Esophagus muscularis mucosa (tissue), 4 donors: ENCODE results near the gene ARL2. TPM values are rescaled to one million over a fixed set of nuclear protein-coding genes. Genes with fewer than 3 reads are reported as not detected.

Source experiments
- DNase-seq: peaks from one replicate; pipeline ENCODE4 v3.0.0-alpha.2; 2017; ENCODE audit errors: extremely low spot score
- H3K27ac ChIP-seq, 4 donors: fragments of 200-600 bp; sonication (generic); replicated peaks in 1 of 4; 1 replicate in 3 of 4; 2 replicates in 1 of 4; pipeline ENCODE4 v1.5.1; 2016 to 2019; ENCODE audit warnings: mild to moderate bottlenecking in 1 of 4
- H3K27me3 ChIP-seq, 4 donors: fragments of 200-600 bp; sonication (generic); one replicate each; pipeline versions ENCODE4 v1.5.1 to v1.6.0; 2016 to 2019
- H3K36me3 ChIP-seq, 4 donors: fragments of 200-600 bp; sonication (generic); one replicate each; pipeline ENCODE4 v1.5.1; 2016 to 2019
- H3K4me1 ChIP-seq, 4 donors: fragments of 200-600 bp; sonication (generic); one replicate each; pipeline ENCODE4 v1.5.1; 2016 to 2019
- H3K4me3 ChIP-seq, 4 donors: fragments of 200-600 bp; sonication (generic); 1 replicate in 2 of 4; 2 replicates in 2 of 4; pipeline ENCODE4 v1.5.1; 2016 to 2019; ENCODE audit warnings: mild to moderate bottlenecking in 4 of 4, moderate library complexity in 1 of 4
- H3K9me3 ChIP-seq, 4 donors: fragments of 200-600 bp; sonication (generic); 1 replicate in 3 of 4; 2 replicates in 1 of 4; pipeline ENCODE4 v1.5.1; 2016 to 2019
- EP300 ChIP-seq: sonication (generic); formaldehyde crosslinking; IDR thresholded peaks from one replicate; pipeline ENCODE4 v1.6.1; 2017; ENCODE audit warnings: antibody characterized with exemption
- POLR2A ChIP-seq: fragments of 450-650 bp; IDR thresholded peaks from one replicate; pipeline ENCODE4 v1.6.1; 2017; ENCODE audit warnings: antibody characterized with exemption, moderate library complexity, mild to moderate bottlenecking, low read depth
- POLR2AphosphoS5 ChIP-seq, 2 donors: sonication (generic); formaldehyde crosslinking; IDR thresholded peaks; one replicate each; pipeline ENCODE4 v1.6.1; 2017; ENCODE audit warnings: antibody characterized with exemption in 2 of 2
- WGBS: methylation state at CpG from one replicate; pipeline ENCODE4 v1.1.5; 2018; 5-methylcytosine and 5-hydroxymethylcytosine counted together
- intact Hi-C: fragments of 100-400 bp; cut with DNase I; formaldehyde crosslinking; loops from one replicate; pipeline ENCODE4 v1.15.1; 2023
- total RNA-seq, 4 donors: library from RNA; depleted of rRNA; stranded (reverse); fragments of >200 nt; gene quantifications; one replicate each; pipeline versions ENCODE4 v1.1.0 to v1.2.1, GENCODE V29; 2016
- TF ChIP-seq, protein P1 (sequence below), 3 experiments: fragments of 200-600 bp in 2 of 3; fragments of 450-650 bp in 1 of 3; sonication (generic) in 2 of 3; IDR thresholded peaks; one replicate each; pipeline ENCODE4 v1.5.1; 2017 to 2019; ENCODE audit warnings: antibody characterized with exemption in 3 of 3, mild to moderate bottlenecking in 2 of 3, moderate library complexity in 1 of 3

ARL2 gene
- total RNA-seq, 4 donors from 2014 or later: 150 to 189 (median 172) TPM

DNA sequence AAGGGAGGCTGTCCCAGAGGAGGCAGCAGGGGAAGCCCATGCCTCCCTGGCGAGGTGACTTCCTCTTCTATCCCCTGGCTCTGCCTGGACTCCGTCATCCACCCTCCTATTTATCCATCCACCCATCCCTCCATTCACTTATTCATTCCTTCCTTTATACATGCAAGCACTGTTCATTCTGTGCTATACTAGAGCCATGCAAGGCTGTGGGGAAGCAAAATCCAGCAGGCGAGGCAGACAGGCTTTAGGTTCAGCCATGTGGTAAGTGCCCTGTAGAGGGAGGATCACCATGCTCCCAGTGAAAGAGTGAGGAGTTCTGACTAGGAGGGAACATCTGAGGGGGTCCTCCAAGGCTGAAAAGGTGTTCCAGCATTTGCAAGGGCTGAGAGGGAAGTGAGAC is 45.6 kb downstream of the ARL2 start:
- no peaks in the 10 kb centered on the region for H3K9me3 ChIP-seq
- H3K4me1 ChIP-seq: no peaks in the 10 kb centered on the region
- H3K4me3 ChIP-seq: no peak overlapping the region
- intact Hi-C loops: no loop called here
- WGBS: 69% methylated on average over 3 of the region's 3 CpGs
- no peaks in the 10 kb centered on the region for H3K36me3 ChIP-seq
- H3K27me3 ChIP-seq: no peaks in the 10 kb centered on the region
- TF ChIP-seq POLR2AphosphoS5 (IDR thresholded peaks at IDR 0.05) (no peak), EP300 (no peak), POLR2A (no peak)
- TF ChIP-seq, protein P1, sequence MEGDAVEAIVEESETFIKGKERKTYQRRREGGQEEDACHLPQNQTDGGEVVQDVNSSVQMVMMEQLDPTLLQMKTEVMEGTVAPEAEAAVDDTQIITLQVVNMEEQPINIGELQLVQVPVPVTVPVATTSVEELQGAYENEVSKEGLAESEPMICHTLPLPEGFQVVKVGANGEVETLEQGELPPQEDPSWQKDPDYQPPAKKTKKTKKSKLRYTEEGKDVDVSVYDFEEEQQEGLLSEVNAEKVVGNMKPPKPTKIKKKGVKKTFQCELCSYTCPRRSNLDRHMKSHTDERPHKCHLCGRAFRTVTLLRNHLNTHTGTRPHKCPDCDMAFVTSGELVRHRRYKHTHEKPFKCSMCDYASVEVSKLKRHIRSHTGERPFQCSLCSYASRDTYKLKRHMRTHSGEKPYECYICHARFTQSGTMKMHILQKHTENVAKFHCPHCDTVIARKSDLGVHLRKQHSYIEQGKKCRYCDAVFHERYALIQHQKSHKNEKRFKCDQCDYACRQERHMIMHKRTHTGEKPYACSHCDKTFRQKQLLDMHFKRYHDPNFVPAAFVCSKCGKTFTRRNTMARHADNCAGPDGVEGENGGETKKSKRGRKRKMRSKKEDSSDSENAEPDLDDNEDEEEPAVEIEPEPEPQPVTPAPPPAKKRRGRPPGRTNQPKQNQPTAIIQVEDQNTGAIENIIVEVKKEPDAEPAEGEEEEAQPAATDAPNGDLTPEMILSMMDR (IDR thresholded peaks at IDR 0.05): no peak
- DNase-seq: no peak
- no peak overlapping the region for H3K27ac ChIP-seq

DNA sequence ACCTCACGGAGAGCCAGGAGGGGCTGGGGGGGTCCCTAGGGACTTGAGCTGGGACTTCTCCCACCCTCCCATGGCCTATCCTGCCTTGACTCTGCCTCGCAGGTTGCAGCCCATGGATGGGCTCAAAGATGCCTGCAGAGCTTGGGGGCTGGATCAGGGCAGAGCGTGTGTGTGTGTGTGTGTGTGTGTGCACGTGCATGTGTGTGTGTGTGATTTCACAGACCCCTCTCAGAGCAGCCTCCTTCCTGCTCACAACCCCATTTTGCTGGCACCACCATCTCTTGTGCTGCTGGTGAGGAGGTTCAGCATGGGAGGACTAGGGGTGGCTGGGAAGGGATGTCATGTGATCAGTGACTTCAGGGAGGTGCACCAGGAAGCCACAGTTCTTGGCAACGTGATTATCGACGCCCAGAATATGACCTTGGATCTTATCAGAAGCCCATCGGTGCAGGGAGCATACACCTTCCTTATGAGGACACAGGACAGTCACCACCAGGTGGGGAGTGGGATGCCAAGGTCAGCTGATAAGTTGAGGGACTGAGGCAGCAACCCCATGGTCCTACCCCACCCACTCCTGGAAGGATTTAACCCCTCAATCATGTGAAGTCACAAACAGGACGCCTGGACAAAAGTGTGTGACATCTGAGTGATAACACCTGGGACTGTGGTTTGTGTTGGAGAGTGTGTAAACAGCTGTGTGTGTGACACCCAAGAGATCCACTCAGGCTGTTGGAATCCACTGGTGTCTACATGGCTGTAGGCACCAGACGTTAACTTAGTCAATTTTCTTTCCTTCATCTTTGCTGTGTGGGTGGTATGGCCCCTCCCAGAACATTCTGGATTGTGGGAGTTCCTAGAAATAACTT is 46.2 kb downstream of the ARL2 start:
- no peak for DNase-seq
- intact Hi-C loops: loop anchor here (10.0 kb wide), 1 partner anchor 695 kb away; no protein-coding TSS in a partner anchor
- no peaks in the 10 kb centered on the region for H3K9me3 ChIP-seq
- H3K36me3 ChIP-seq: no peaks in the 10 kb centered on the region
- H3K27me3 ChIP-seq: no peaks in the 10 kb centered on the region
- no peak overlapping the region for H3K27ac ChIP-seq
- TF ChIP-seq, protein P1 (IDR thresholded peaks at IDR 0.05): no peak
- TF ChIP-seq POLR2A (no peak), EP300 (no peak), POLR2AphosphoS5 (IDR thresholded peaks at IDR 0.05) (no peak)
- no peak overlapping the region for H3K4me3 ChIP-seq
- H3K4me1 ChIP-seq: no peaks in the 10 kb centered on the region
- 38% methylated on average over 6 of the region's 10 CpGs for whole genome bisulfite sequencing

DNA sequence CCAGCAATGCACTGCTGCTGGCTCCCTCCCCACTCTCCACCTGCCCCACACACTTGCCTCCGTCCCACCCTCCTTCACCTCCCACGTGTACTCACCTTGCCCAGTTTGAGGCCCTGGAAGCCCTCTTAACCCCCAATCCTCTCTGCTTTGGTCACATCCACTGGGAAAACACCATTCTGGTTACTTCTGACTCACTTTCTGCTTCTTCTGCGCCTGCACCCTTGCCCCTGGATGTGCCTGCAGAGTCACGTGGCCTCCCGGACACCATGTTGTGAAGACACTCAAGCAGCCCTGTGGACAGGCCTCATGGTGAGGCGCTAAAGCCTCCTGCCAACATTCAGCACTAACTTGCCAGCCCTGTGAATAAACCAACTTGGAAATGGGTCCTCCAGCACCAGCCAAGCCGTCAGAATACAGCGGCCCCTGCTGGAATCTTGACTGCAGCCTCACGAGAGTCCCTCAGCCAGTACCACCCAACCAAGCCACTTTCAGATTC is 47.0 kb downstream of the ARL2 start:
- 71% methylated on average over 9 of the region's 9 CpGs for WGBS
- H3K27me3 ChIP-seq: no peaks in the 10 kb centered on the region
- TF ChIP-seq POLR2AphosphoS5 (IDR thresholded peaks at IDR 0.05) (no peak), POLR2A (no peak), EP300 (no peak)
- TF ChIP-seq, protein P1 (IDR thresholded peaks at IDR 0.05): peak in 2 of 3 experiments; percentile 16 to 25
- no peak for DNase-seq
- H3K9me3 ChIP-seq: no peaks in the 10 kb centered on the region
- no peaks in the 10 kb centered on the region for H3K4me1 ChIP-seq
- H3K36me3 ChIP-seq: no peaks in the 10 kb centered on the region
- H3K4me3 ChIP-seq: no peak overlapping the region
- intact Hi-C loops: loop anchor here (10.0 kb wide), 1 partner anchor 694 kb away; no protein-coding TSS in a partner anchor
- H3K27ac ChIP-seq: no peak overlapping the region

DNA sequence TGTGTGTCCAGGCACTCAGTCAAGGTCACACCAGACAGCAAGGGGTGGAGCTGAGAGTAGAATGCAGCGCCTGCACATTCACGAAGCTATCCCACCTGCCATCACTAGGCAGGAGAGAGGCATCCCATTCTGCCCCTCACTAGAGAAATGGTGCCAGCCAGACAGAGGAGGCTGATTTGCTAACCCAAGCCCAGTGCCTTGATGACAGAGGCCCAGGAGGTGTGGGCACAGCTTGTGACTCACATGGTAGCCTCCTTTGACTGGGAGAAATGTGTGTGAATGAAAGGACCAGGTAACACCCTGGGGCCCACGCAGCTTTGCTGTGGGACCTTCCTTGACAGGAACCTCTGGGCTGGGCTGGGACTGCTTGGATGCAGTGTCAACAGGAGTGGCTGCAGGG is 49.6 kb downstream of the ARL2 start:
- WGBS: no CpG with 5 or more reads among the region's 3 CpGs
- Histone ChIP-seq H3K27me3 (no peaks in the 10 kb centered on the region), H3K36me3 (no peaks in the 10 kb centered on the region), H3K4me1 (no peaks in the 10 kb centered on the region), H3K4me3 (no peak overlapping the region), H3K9me3 (no peaks in the 10 kb centered on the region), H3K27ac (no peak overlapping the region)
- no peak for DNase-seq
- intact Hi-C loops: loop anchor here (10.0 kb wide), 1 partner anchor 691 kb away; no protein-coding TSS in a partner anchor
- no peak for TF ChIP-seq POLR2AphosphoS5 (IDR thresholded peaks at IDR 0.05)
- no peak for TF ChIP-seq POLR2A
- TF ChIP-seq, protein P1 (IDR thresholded peaks at IDR 0.05): no peak
- TF ChIP-seq EP300: no peak
